GM12878 (cell line): Measurements from ENCODE around the gene SPINT2. TPM values are rescaled to one million over a fixed set of nuclear protein-coding genes. Genes with fewer than 3 reads are reported as not detected.

ENCODE experiments used
- ATAC-seq: fragments of 200-7000 bp; cut with Tn5 transposase; 3 replicates; pipeline ENCODE4 v1.9.1; 2020; ENCODE audit warnings: mild to moderate bottlenecking, moderate library complexity
- BruUV-seq: library from RNA; stranded (reverse); fragments of 400-500 nt; replicated peaks from 2 replicates; lab custom pipeline; 2021; lab: Mats Ljungman, UMichigan
- CTCF ChIA-PET: fragments of 300-600 bp; sonication (Branson Sonifier 250); formaldehyde crosslinking; extraction: SDS; loops from one replicate; lab custom pipeline; 2021; ENCODE audit warnings: inconsistent platforms; lab: Yijun Ruan, JAX
- POLR2A ChIA-PET: fragments of 350-600 bp; formaldehyde crosslinking; extraction: SDS; loops from one replicate; lab custom pipeline; 2021; ENCODE audit warnings: inconsistent platforms; lab: Charles Lee
- RAD21 ChIA-PET: fragments of 300-600 bp; sonication (Branson Sonifier 250); formaldehyde crosslinking; loops from one replicate; lab custom pipeline; 2023; ENCODE audit warnings: antibody characterized with exemption; ENCODE audit not compliant: unreplicated experiment; lab: Charles Lee
- SMC1A ChIA-PET: fragments of 300-600 bp; sonication (Branson Sonifier 250); formaldehyde crosslinking; loops from one replicate; lab custom pipeline; 2023; ENCODE audit not compliant: unreplicated experiment, uncharacterized antibody; lab: Charles Lee
- DNase-seq: peaks from one replicate; pipeline ENCODE4 v3.0.0-alpha.2; 2011; ENCODE audit warnings: low read depth, low spot score
- FAIRE-seq: peaks from 3 replicates; lab custom pipeline; 2011; peaks lifted over from hg19 to GRCh38; lab: Jason Lieb, UNC
- H2AFZ ChIP-seq: 2 replicates; pipeline ENCODE4 v1.6.0; 2011; ENCODE audit warnings: low read depth, low read length, control low read depth; ENCODE audit not compliant: control insufficient read depth
- H3K27ac ChIP-seq: 2 replicates; pipeline ENCODE4 v1.5.1; 2011; ENCODE audit warnings: control low read depth; ENCODE audit not compliant: control insufficient read depth, insufficient read depth
- H3K27me3 ChIP-seq, 2 experiments: replicated peaks in 1 of 2; 2 replicates each; pipeline versions ENCODE4 v1.6.0 to v1.6.1; 2011; ENCODE audit warnings: low read length in 1 of 2; ENCODE audit not compliant: control insufficient read depth in 2 of 2, insufficient read depth in 2 of 2
- H3K36me3 ChIP-seq, 2 experiments: 2 replicates each; pipeline ENCODE4 v1.5.1; 2011; ENCODE audit warnings: low read length in 1 of 2; ENCODE audit not compliant: control insufficient read depth in 2 of 2, insufficient read depth in 2 of 2
- H3K4me1 ChIP-seq: 2 replicates; pipeline ENCODE4 v1.6.1; 2011; ENCODE audit warnings: mild to moderate bottlenecking, low read length, moderate library complexity, mixed read lengths; ENCODE audit not compliant: control insufficient read depth, insufficient read depth
- H3K4me2 ChIP-seq: 2 replicates; pipeline ENCODE4 v1.6.0; 2011; ENCODE audit warnings: control low read depth; ENCODE audit not compliant: control insufficient read depth, insufficient read depth
- H3K4me3 ChIP-seq: fragments of 200-600 bp; sonication (generic); 2 replicates; pipeline ENCODE4 v1.5.1; 2016
- H3K79me2 ChIP-seq: 2 replicates; pipeline ENCODE4 v1.6.0; 2011; ENCODE audit warnings: low read length; ENCODE audit not compliant: control insufficient read depth, insufficient read depth
- H3K9ac ChIP-seq: 2 replicates; pipeline ENCODE4 v1.8.0; 2011; ENCODE audit warnings: low read length, control low read depth, mixed read lengths; ENCODE audit not compliant: control insufficient read depth, insufficient read depth
- H3K9me3 ChIP-seq: replicated peaks from 3 replicates; pipeline ENCODE4 v1.5.1; 2011; ENCODE audit warnings: mild to moderate bottlenecking, low read length; ENCODE audit not compliant: control insufficient read depth, insufficient read depth
- H4K20me1 ChIP-seq: 2 replicates; pipeline ENCODE4 v1.6.0; 2011; ENCODE audit not compliant: control insufficient read depth, insufficient read depth
- BHLHE40 ChIP-seq, 2 experiments: fragments of 450-650 bp in 1 of 2; IDR thresholded peaks; 2 replicates each; pipeline ENCODE4 v1.6.1; 2011 to 2017; ENCODE audit warnings: low read depth in 2 of 2, borderline replicate concordance in 1 of 2, improper control_type of control experiment in 1 of 2, low read length in 1 of 2, mild to moderate bottlenecking in 1 of 2
- BMI1 ChIP-seq: fragments of 450-650 bp; IDR thresholded peaks from 2 replicates; pipeline ENCODE4 v1.6.1; 2016; ENCODE audit warnings: mild to moderate bottlenecking, moderate library complexity, borderline replicate concordance
- CUX1 ChIP-seq: IDR thresholded peaks from 2 replicates; pipeline ENCODE4 v1.6.1; 2012; ENCODE audit warnings: improper control_type of control experiment, low read depth, low read length; ENCODE audit not compliant: insufficient replicate concordance
- ELK1 ChIP-seq: IDR thresholded peaks from 2 replicates; pipeline ENCODE4 v1.6.1; 2012; ENCODE audit warnings: low read depth, low read length, improper control_type of control experiment
- FOXM1 ChIP-seq: IDR thresholded peaks from 2 replicates; pipeline ENCODE4 v1.6.1; 2012; ENCODE audit warnings: low read depth, mild to moderate bottlenecking, inconsistent platforms, low read length, moderate library complexity
- GATAD2B ChIP-seq: fragments of 450-650 bp; conservative IDR thresholded peaks from 2 replicates; pipeline ENCODE4 v1.6.1; 2017; ENCODE audit warnings: low read depth, mild to moderate bottlenecking, moderate library complexity
- MAX ChIP-seq: IDR thresholded peaks from 2 replicates; pipeline ENCODE4 v1.6.1; 2012; ENCODE audit warnings: low read depth, low read length, improper control_type of control experiment
- RCOR1 ChIP-seq: conservative IDR thresholded peaks from 2 replicates; pipeline ENCODE4 v1.6.1; 2012; ENCODE audit warnings: low read depth, low read length, improper control_type of control experiment
- STAT1 ChIP-seq: fragments of 450-650 bp; conservative IDR thresholded peaks from 2 replicates; pipeline ENCODE4 v1.6.1; 2014; ENCODE audit warnings: antibody characterized with exemption, mild to moderate bottlenecking
- SUPT20H ChIP-seq: IDR thresholded peaks from 2 replicates; pipeline ENCODE4 v1.6.1; 2011; ENCODE audit warnings: low read depth, mild to moderate bottlenecking, low read length, moderate library complexity, borderline replicate concordance; ENCODE audit not compliant: control insufficient read depth
- USF2 ChIP-seq: IDR thresholded peaks from 2 replicates; pipeline ENCODE4 v1.6.1; 2011; ENCODE audit warnings: low read depth, low read length, improper control_type of control experiment, borderline replicate concordance
- ZNF384 ChIP-seq: IDR thresholded peaks from 2 replicates; pipeline ENCODE4 v1.6.1; 2012; ENCODE audit warnings: low read depth, mild to moderate bottlenecking, low read length, improper control_type of control experiment, borderline replicate concordance
- WGBS: methylation state at CpG from one replicate; pipeline ENCODE4 v1.1.6; 2016; ENCODE audit warnings: low lambda C conversion rate; ENCODE audit not compliant: insufficient replicate concordance, insufficient coverage; ENCODE audit errors: missing lambda C conversion rate; 5-methylcytosine and 5-hydroxymethylcytosine counted together
- in situ Hi-C: fragments of 300-500 bp; cut with MboI; formaldehyde crosslinking; loops from 9 replicates; pipeline ENCODE4 v1.14.3; 2018; ENCODE audit warnings: mixed read lengths
- intact Hi-C: fragments of 100-400 bp; cut with micrococcal nuclease; formaldehyde crosslinking; loops from one replicate; pipeline ENCODE4 v1.14.2; 2022; ENCODE audit not compliant: unreplicated experiment
- polyA plus RNA-seq, 11 experiments: library from polyadenylated mRNA; depleted of rRNA in 4 of 11; unstranded in 6 of 11; stranded (reverse) in 5 of 11; fragments of >200 nt; fragmentation: Nextera tagmentation in 4 of 11; fragmentation: Illumina TruSeq in 1 of 11; extraction: Ambion mirVana in 4 of 11; extraction: Trizol in 1 of 11; gene quantifications; 1 replicate in 1 of 11; 2 replicates in 10 of 11; pipeline versions ENCODE4 v1.2.1 to v1.2.3, GENCODE V29; 2011 to 2016; ENCODE audit warnings: inconsistent platforms in 2 of 11, missing spikeins in 2 of 11, low read depth in 1 of 11
- total RNA-seq, 4 experiments: library from RNA; depleted of rRNA in 3 of 4; stranded (reverse); fragments of >200 nt in 3 of 4; fragmentation: Illumina TruSeq in 1 of 4; extraction: Trizol in 1 of 4; gene quantifications; 2 replicates each; pipeline versions ENCODE4 v1.2.1 to v1.2.3, GENCODE V29; 2013 to 2021

Gene SPINT2
- total and polyA plus RNA-seq, 10 of the 15 experiments (the other 5 are each of a cell fraction or from before 2014, with no cell fraction given) = 0.15 to 26.5 (median 17.5) TPM

- no peak for TF ChIP-seq GATAD2B
- no peak for TF ChIP-seq USF2
- no peak for TF ChIP-seq STAT1
- TF ChIP-seq FOXM1 = no peak
- no peak for TF ChIP-seq BHLHE40 (IDR thresholded peaks at IDR 0.05; ENCODE audit: borderline replicate concordance in 1 of 2, low read depth in 2 of 2, low read length in 1 of 2)
- no peak for TF ChIP-seq ELK1
- TF ChIP-seq BMI1 = no peak
- peak; percentile 78 for TF ChIP-seq MAX
These were observed 72.4 kb downstream of the SPINT2 start (continued) for GRCh38 chr19:38336638-38337359.

GRCh38 chr19:38337360-38337653, 72.9 kb downstream of the SPINT2 start:
- Histone ChIP-seq H3K9me3 (no peaks in the 10 kb centered on the region), H3K27me3 (no peaks in the 10 kb centered on the region), H4K20me1 (no peaks in the 10 kb centered on the region), H3K27ac (no peak overlapping the region), H3K4me2 (peak overlapping the region; percentile 95), H3K4me3 (peak overlapping the region; percentile 46; the same call in 1 of the 2 replicates), H3K79me2 (no peaks in the 10 kb centered on the region), H3K36me3 (no peaks in the 10 kb centered on the region), H2AFZ (peak overlapping the region; percentile 82), H3K4me1 (peaks cover 3% of the 10 kb centered on the region; the same call in 1 of the 2 replicates), H3K9ac (no peak overlapping the region)
- ChIA-PET RAD21 (interaction anchor here (0.6 to 2.1 kb wide), 3 partner anchors 37 to 113 kb away, joined by 3 to 8 read pairs (median 4); partner anchors contain the start of genes FAM98C and PSMD8), CTCF (no interaction called here), POLR2A (interaction anchor here (3.1 kb wide), 1 partner anchor 37 kb away, joined by 26 read pairs; the partner anchor contains the start of gene PSMD8), SMC1A (interaction anchor here (0.7 to 3.3 kb wide), 3 partner anchors 37 to 396 kb away, joined by 3 to 21 read pairs (median 4); partner anchors contain the start of gene PSMD8)
- 57% methylated on average over 10 of the region's 10 CpGs for WGBS
- BruUV-seq = TSS peak; percentile 58
- in situ Hi-C loops = loop anchor here (5.0 kb wide), 1 partner anchor 35 kb away; the partner anchor contains the start of gene PSMD8
- no peak for FAIRE-seq
- no peak for DNase-seq
- intact Hi-C loops = no loop called here
- no peak for ATAC-seq
- TF ChIP-seq USF2 = no peak
- no peak for TF ChIP-seq ZNF384
- TF ChIP-seq RCOR1 = no peak
- TF ChIP-seq CUX1 = no peak
- TF ChIP-seq SUPT20H = no peak
